NCI-H146 treated with DMSO at 0.1 percent for 48 hours (cell line): ENCODE measurements around the gene PRKG1.
"Not testable (repeated sequence)": the region's sequence is repeated elsewhere in the genome, so short reads cannot be mapped to it uniquely, and the experiment has no call there.

Experiments used
- DNase-seq: peaks from one replicate; lab custom pipeline; 2025; ENCODE audit not compliant: unreplicated experiment; lab: John Stamatoyannopoulos, UW

PRKG1 gene

DNA sequence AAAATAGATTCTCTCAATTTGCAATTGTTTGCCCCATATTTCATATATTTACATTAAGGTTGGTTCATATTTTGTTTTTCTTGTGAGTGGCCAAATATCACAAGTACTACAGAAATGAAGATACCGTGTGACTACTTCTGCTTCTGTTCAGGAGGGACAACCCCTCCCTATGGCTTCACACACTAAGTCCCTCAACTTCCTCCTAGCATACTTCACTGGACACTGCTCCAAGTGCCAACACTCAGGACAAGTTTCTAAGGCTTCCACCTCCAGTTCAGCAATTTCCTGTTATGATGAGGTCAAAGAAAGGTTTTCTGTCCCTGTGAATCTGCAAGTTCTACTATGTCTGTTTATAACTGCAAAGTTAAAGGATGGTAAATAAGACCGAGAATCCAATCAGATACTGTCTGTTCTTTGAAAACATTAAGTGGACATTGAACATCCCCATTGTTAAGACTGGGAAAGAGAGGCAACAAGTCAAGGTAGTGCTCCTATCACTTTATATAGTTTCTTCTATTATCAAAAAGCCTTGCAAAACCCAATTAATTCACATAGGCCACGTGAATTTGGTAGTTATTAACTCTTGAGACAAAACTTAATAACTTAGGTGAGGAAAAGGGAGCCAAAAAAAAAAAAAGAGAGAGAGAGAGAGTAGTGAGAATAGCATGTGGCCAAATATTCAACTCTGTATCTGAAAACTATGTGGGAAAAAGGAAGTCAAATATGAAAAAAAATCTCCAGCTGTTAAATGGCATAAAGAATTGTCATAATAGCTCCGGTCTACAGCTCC lies 1158.5 kb downstream of the PRKG1 start:
- DNase-seq: no peak

DNA sequence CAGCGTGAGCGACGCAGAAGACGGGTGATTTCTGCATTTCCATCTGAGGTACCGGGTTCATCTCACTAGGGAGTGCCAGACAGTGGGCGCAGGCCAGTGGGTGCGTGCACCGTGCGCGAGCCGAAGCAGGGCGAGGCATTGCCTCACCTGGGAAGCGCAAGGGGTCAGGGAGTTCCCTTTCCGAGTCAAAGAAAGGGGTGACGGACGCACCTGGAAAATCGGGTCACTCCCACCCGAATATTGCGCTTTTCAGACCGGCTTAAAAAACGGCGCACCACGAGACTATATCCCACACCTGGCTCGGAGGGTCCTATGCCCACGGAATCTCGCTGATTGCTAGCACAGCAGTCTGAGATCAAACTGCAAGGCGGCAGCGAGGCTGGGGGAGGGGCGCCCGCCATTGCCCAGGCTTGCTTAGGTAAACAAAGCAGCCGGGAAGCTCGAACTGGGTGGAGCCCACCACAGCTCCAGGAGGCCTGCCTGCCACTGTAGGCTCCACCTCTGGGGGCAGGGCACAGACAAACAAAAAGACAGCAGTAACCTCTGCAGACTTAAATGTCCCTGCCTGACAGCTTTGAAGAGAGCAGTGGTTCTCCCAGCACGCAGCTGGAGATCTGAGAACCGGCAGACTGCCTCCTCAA lies 1159.2 kb downstream of the PRKG1 start:
- DNase-seq: not testable (repeated sequence)

DNA sequence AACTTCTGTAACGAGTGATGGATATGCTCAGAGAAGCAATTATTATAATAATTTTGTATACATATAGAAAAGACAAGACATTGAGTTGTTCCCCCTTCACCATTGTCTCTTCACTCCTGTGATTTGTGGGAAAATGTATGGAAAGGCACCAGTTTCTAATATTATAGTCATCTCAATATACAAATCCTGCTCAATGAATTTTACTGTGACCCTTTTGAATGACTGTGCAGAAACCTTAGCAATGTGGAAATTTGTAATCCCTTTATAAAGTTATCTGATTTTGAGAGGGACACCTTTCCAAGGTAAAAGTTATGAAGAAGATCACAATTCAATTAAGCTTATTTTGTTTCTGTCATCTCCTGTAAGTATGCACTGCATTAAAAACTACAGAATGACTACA lies 1165.5 kb downstream of the PRKG1 start:
- no peak for DNase-seq

DNA sequence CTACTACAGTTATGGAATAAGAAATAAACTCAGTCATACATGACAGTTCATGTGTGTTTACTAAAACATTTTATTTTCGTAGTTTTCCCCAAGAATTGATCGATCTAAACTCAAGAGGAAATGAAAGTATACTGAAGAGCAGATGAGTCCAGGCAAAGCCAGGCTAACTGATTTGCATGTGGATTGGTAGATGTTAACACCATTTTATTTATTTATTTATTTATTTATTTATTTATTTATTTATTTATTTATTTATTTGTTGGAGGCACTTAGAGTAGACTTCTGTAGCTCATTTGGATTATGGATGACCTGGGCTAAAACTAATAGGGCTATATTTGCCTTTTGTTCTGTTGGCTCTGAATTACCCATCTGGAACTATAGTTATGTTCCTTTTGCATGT lies 1171.3 kb downstream of the PRKG1 start:
- no peak for DNase-seq

DNA sequence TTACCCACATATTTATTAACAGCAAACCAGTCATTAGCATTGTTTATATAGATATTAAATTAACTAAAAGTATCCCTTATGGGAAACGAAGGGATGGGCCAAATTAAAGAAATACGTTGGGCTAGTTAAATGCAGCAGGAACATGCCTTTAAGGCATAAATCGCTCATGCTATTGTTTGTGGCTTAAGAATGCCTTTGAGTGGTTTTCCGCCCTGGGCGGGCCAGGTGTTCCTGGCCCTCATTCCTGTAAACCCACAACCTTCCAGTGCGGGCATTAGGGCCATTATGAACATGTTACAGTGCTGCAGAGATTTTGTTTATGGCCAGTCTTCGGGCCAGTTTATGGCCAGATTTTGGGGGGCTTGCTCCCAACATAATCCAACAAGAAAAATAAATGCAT lies 1173.6 kb downstream of the PRKG1 start:
- DNase-seq: not testable (repeated sequence)

DNA sequence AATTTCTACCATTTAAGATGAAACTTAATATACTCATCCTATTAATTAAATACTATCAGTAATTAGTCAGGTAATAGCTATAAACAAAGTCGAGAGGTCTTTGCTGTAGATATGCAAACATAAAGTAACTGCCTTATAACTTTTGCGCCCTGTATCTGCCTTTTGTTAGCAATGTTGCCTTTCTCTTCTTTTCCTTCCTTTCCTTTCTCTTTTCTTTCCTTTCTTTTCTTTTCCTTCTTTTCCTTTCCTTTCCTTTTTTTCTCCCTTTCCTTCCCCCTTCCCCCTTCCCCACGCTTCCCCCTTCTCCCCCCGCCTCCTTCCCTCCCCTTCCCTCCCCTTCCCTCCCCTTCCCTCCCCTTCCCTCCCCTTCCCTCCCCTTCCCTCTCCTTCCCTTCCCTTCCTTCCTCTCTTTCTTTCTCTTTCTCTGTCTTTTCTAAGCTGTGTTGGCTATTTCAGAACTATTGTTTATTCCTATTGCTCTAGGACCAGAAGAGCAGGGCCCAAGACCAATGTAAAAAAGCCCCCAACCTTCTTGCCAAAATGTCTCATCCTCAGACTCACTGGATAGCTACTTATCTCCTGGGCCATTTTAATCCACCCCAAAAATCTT lies 1174.5 kb downstream of the PRKG1 start:
- DNase-seq: no peak

DNA sequence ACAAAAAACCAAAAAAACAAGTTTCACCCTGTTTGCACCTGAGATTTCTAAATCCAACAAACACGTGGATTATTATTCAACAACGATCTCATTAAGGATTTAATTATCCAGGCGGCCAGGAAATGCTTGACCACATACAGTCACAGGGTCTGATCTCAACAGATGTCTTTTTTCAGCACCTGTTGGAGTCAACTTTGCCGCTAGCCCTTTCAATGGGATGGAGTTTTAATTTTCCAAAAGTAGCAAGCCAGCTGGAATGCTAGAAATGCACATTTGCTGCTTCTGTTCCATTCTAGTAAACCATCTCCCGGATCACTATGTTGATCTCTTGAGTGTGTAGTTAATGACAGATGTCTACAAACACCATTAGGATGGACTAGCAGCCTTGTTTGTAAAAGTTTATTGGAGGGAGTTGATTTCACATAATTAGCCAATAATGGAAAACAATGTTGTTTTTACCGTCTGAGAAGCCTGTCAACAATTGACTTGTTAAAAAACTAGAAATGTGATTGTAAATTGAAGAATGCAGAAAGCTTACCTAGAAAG lies 1175.6 kb downstream of the PRKG1 start:
- DNase-seq: no peak

DNA sequence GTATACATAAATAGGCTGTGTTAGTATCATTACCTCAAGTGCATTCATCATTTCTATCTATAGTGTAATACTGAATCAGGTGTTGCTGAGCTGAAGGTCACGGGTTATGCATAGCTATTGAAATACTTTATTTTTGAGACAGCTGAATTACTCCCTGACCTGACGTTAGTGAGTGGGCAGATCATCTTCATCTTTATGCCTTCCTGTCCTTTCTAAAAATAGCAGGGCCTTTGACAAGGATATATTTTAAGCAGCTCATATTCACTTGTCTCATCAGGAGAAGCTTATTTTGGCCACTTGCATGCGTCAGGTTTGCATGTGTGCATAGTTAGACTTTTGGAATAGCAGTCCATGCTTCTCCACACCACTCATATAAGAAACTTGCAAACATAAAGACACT lies 1176.2 kb downstream of the PRKG1 start:
- no peak for DNase-seq

DNA sequence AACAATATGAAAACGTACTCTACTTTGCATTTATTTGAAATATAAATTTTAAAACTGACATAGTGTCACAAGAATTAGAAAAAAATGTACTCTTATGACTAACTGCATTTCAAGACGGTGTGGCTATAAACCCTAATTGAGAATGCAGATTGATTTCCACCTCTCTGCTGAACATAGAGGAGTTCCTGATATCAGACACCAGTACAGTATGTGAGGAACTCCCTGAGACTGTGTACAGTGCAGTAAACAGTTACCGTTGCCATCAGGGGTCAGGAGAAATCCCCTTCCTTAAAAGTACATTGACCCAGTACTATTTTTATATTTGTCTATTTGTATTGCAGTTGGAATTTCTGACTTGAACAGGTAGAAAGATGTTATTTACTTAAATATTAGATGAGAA lies 1178.0 kb downstream of the PRKG1 start:
- no peak for DNase-seq

DNA sequence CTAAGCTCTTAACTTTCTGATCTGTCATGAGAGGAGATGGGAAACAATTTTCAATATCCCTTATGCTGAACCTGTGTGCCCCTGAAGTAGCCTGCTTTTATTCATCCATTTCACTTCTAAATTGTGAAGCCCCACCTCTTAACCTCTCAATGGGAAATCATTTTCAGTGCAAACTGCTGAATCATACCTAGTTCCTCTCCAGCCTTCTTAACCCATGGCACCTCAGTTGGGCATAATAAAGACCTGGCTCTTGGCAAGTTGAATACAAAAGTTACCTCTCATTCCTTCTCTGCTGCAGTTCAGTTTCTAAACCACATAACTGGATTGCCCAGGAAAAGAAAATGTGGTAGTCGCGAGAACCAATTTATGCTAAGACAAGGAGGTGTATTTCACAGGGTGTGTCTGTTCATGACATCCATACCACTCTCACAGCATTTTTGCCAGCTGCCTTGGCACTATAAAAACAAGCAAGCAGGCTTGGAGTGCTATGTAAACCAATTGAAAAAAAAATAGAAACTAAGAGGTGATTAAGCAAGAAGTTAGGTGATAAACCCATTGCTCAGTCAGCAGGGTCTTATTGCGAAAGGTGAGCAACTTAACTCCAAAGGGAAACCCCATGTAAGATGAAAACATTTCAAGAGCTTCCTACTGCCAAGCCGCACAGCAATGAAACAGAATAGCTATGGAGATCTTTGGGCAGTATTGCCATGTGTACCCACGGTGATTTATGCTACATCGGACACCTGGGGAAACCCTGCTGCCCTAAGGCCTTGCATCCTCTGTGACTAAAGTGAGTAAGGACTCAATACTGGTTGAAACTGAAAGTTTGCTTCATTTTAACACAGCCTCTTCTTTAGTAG lies 1182.8 kb downstream of the PRKG1 start:
- no peak for DNase-seq

DNA sequence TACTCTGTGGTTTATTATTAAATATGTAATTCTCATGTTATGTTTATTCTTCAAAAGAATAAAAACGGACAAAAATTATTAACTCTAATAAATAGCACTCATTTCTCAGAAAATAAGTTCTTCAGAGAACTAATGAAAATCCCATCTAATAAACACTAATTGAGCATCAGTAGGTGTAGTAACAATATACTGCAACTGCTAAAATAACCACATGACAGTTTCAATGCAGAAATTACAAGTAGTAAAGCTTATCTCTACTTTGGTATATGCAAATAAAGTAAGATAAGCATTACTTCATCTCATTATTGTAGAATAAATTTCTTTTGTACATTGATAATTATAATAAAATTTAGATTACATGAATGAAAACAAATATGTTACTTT lies 1183.4 kb downstream of the PRKG1 start:
- no peak for DNase-seq

DNA sequence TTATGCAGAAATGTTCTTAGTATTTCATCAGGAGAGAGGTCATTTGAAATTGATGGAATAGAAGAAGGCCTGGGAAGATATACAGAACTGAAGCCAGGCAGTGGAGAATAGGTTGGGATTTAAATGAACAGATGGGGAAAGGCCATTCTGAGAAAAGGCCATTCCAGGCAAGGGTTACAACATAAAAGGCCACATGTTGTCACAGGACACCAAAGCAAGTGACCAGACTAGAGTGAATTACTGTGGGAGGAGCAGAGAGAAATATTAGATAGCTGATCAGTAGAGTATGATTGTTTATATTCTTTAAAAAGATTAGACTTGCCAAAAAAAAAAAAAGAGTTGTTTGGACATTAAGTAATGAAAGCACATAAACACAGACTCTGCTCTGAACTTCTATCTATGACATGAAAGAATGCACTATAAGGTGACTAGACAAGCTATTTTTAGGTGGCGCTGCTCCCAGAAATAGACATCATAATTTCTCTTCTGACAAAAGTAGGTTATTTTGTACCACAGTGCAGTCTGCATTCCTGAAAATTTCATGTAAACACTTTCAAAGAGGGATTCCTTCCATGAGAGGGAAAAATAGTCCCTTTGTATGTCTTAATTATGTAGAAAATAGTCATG lies 1184.6 kb downstream of the PRKG1 start:
- DNase-seq: no peak

DNA sequence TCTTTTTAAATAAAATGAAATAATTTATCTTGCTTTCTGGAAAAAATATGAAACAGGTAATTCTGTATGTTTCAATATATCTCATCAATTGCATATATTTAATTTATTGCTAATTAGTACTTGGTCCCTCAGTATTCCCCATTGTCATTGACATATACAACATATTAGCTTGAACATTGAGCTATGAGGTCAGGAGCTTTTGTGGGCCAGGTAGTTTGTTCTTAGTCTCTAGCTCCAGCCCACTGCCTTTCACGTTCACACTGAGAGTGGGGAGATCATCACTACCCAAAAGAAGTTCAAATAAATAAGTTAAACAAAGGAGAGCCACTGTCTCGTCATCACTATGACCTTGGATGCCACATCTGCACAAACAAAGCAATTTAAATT lies 1185.1 kb downstream of the PRKG1 start:
- no peak for DNase-seq

DNA sequence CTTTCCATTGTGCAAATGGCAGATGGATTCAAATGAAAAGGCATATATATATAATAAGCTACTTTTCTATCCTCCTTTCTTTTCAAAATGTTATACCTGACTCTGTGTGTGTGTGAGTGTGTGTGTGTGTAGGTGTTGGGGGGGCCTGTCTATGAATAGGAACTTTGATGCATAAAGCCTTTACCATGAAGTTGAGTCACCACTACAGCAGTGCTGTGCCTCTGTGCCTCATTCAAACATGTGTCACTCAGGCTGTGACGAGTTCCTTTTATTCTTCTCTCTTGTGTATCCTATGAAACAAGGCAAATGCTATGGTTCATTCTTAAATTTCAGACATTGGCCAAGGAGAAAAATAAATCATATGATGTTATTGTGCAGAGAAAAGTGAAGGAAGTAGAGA lies 1187.1 kb downstream of the PRKG1 start:
- DNase-seq: no peak

DNA sequence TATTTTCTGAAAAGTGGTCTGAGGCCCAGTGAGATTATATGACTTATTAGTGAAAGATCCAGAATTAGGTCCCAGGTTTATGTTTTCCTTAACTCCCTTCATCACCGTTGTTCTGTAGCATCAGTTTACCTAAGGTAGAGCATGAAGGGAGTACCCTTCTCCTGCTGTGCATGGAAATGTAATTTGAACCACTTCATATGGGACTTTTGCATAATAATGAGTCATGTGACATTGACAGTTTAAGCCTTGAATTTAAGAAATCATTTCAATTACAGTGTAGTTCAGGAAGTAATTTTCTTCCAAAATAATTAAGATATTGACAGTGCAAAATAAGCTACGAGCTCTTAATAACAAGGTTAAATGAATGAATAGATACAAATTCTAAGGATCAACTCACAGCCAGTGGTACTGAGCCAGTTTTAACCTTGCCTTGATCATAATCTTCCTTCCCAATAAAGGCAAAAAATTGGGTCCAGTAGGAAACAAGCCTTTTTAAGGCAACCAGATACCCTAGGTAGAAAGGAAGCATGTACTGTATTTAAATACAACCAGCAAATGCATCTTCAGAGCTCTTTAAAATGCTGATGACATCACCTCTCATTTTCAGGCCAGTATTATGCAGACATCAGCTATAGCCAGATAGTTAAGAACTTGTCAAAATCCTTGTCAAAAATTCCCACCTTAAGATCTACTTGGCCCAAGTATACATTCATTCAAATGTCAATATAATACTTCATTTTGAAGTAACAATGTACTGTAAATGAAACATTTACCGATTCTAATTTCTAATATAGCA lies 1191.0 kb downstream of the PRKG1 start:
- no peak for DNase-seq

DNA sequence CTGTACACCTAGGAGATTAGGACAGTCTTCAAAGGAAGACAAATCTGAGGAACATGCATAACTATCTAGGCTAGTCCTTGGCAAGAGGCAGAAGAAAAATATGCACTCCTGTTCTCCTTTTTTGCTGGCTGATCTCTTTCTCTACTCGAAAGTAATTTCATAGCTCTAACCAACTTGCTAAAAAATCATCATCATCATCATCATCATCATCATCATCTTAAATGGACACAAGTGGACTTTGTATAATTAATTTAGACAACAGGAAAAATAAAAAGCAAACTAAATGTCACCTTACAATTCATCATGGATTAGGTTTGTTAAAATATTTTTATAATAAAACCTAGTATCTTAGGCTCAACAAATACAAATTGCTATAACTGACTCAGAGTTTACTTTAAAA lies 1192.6 kb downstream of the PRKG1 start:
- DNase-seq: no peak

DNA sequence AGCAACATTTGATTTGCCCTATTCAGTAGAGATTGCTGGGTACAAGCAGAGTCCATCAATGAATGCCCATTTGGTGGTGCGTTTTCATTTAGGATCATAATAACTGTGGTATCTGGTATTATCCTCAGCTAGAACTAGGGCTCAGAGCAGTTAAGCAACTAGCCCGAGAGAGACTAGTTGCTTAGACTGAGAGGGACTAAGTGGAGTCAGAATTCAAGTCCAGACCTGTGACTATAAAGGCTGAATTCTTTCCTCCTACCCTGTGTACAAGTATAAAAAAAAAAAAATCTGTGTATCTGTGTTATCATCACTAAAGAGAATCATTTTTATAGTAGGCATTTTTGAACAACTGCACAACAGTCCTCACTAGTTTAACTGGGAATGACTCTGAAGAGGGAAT lies 1194.5 kb downstream of the PRKG1 start:
- no peak for DNase-seq

DNA sequence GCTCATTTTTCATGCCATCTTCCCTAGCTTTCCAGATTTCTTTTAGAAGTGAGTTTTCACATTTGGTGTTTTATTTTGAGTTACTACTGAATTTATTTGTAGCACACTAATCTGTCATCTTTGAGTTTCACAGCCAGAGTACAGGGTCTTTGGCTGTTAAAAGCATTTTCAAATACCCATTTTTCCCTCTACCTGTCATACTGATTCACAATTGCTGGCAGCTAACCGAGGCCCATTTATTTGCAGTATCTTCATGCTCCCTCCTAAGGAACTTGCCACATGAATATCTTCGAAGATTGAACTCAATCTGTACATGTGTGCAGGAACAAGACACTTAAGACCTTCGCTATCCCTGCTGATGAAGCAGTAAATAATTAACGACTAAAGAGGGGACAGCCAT lies 1194.9 kb downstream of the PRKG1 start:
- DNase-seq: no peak

DNA sequence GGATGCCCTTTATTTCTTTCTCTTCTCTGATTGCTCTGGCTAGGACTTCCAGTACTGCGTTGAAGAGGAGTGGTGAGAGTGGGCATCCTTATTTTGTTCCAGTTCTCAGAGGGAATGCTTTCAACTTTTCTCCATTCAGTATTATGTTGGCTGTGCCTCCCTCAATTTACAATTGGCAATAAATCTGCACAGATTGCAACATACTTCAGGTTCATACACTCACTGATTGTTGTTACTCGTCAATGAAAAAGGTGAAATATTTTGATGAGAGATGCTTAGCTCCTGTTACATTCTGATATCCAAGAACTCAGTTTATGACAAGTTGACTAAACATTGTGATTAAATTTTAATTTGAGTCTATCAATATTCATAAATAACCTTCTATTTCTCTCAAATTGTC lies 1201.9 kb downstream of the PRKG1 start:
- DNase-seq: no peak

DNA sequence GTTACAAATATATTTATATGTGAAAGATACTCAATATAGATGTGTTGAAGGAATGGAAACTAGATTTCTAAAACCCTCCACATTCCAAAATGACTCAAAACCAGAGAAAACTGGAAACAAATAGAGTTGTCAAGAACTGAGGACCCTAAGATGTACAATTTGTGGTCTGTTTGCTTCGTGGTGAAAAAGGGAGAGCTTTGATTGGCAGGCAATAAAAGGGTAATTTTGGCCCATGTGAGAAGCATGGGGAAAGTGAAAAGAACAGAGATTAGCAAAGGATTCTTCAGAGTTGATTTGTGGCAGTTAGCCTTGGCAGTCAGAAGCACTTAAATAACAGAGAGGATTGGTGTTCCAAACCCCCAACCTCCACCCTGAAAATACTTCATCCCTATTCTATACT lies 1202.7 kb downstream of the PRKG1 start:
- DNase-seq: no peak
